HG02798 (cell line): Measurements from ENCODE around the gene SCAP.
"Not testable (repeated sequence)": the region's sequence is repeated elsewhere in the genome, so short reads cannot be mapped to it uniquely, and the experiment has no call there.

Experiments used
- ATAC-seq: cut with Tn5 transposase; IDR thresholded peaks from one replicate; pipeline ENCODE4 v1.9.1; 2021; ENCODE audit warnings: mild to moderate bottlenecking; ENCODE audit not compliant: unreplicated experiment, poor library complexity

SCAP gene

DNA sequence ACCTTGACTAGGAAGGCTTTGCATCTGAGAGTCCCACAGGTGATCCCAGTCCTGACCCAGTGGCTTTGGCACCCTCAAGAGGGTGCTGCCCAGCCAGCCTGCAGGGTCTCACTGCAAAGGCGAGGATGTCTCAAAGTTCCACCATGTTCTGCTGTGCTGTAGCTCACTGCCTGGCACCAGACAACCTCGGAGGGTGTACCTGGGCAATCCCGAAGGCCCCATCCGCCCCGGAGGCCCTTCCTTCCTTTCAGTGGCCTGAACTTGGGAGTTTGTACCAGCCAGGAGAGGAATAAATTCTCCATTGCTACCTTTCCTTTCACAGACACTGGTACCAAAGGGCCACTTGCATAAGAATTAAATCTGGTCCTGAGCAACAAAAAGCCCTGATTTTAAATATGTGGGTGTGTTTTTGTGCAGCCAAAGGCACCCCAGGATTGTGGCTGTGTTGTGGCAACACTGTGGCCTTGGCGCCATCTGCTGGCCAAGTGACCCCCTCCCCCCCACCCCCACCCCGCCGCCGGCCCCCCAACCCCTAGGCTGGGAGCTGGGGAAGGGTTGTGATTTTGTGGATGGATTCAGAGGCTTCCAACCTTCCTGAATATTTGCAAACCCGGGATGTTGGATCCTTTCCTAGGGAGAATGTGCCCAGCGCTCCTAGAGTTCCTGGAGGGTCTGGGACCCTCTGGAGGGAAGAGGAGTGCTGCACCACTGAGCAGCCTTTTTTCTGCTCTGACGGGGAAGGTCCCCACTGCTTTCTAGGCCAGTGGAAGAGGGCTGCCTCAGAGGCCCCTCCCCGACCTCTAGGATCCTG, 104.6 kb downstream of the SCAP start:
- no peak for ATAC-seq

- not testable (repeated sequence) for ATAC-seq
Observed at GRCh38 chr3:47370020-47370419, 105.7 kb downstream of the SCAP start.

GRCh38 chr3:47367631-47368030, 108.1 kb downstream of the SCAP start:
- no peak for ATAC-seq

- no peak for ATAC-seq
Observed at GRCh38 chr3:47366833-47367232, 108.9 kb downstream of the SCAP start.

DNA sequence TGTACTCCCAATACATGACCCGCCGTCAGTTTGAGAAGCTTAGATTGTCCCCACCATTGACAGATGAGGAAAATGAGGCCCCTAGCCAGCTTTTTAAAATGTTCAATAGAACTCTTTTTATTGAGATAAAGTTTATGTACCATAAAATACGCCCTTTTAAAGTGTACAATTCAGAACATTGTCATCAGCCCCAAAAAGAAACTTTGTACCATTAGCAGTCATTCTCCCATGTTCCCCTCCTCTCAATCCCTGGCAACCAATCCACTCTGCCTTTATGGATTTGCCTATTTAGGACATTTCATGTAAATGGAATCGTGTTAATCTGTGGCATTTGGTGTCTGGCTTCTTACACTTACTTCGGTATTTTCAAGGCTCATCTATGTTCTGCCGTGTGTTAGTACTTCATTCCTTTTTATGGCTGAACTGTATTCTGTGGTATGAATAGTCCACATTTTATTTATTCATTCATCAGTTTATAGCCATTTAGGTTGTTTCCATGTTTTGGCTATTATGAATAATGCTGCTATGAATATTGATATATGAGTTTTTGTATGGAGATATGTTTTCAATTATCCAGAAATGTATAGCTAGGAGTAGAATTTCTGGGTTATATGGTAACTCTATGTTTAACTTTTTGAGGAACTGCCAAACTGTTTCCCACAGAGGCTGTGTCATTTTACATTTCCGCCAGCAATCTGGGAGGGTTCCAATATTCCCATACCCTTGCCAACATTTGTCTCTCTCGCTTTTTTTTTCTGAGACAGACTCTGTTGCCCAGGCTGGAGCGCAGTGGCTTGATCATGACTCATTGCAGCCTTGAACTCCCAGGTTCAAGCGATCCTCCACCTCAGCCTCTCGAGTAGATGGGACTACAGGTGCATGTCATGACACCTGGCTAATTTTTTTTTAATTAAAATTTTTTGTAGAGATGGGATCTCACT, 110.3 kb downstream of the SCAP start:
- no peak for ATAC-seq
